HG02678 (cell line): ENCODE data around the gene HCAR3.
A peak's percentile ranks its signal among the peaks of the same experiment; 100 is the strongest.
"Not testable (repeated sequence)": the region's sequence is repeated elsewhere in the genome, so short reads cannot be mapped to it uniquely, and the experiment has no call there.

Source experiments
- ATAC-seq: cut with Tn5 transposase; IDR thresholded peaks from one replicate; pipeline ENCODE4 v1.9.1; 2021; ENCODE audit warnings: mild to moderate bottlenecking, moderate library complexity; ENCODE audit not compliant: unreplicated experiment

The HCAR3 gene

DNA sequence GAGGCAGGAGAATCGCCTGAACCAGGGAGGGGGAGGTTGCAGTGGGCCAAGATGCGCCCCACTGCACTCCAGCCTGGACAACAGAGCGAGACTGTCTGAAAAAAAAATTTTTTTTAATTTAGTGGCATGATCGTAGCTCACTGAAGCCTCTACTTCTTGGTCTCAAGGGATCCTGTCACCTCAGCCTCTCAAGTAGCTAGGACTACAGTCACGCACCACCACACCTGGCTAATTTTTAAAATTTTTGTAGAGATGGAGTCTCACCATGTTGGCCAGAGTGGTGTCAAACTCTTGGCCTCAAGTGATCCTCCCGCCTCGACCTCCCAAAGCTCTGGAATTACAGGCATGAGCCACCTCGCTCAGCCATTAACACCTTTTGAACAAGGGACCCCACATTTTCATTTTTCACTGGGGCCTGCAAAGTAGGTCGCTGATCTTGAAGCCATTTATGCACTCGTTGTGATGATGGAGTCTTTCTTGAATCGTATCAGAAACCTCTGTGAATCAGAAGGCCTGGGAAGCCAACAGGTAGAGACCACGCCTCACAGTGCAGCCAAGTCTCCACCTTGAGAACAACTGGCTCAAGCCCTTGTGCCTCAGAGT, 8.1 kb upstream of the HCAR3 start:
- ATAC-seq: peak; percentile 42

DNA sequence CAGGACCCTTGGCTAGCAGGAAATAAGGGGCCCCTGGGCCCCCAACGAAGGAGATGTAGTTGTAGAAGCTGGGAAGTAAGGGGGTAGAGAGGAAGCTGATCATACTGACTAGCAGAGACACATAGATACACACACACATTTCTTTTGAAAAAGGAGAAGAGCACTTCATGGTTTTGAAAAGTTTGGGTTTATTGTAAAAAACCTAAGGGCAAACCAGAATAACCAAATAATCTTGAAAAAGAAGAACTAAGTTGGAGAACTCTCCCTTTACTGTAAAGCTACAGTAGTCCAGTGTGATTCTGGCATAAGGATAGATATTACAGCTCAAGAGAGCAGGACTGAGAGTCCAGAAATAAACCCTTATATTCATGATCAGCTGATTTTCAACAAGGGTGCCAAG, 5.8 kb upstream of the HCAR3 start:
- ATAC-seq: no peak

DNA sequence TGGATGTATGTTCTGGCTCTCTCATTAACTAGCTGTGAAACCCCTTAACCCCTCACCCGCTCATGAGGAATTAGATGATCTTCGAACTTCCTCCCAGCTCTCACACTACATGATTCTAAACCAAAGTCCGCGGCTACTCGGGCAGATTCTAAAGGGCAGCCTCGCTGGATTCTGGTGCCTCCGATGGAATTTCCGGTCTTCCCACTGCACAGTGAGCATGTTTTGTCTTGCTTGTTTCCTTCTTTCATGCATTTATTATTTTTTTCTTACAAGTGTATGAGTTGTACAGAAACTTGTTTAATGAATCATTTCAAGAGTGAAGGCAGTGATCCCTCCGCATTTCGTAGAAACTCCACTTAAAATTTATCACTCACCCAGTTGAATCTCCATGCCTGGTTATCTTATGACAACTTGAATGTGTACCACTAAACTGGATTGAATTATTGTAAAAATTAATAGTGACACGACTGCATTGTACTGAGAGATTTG, 4.5 kb upstream of the HCAR3 start:
- ATAC-seq: no peak

DNA sequence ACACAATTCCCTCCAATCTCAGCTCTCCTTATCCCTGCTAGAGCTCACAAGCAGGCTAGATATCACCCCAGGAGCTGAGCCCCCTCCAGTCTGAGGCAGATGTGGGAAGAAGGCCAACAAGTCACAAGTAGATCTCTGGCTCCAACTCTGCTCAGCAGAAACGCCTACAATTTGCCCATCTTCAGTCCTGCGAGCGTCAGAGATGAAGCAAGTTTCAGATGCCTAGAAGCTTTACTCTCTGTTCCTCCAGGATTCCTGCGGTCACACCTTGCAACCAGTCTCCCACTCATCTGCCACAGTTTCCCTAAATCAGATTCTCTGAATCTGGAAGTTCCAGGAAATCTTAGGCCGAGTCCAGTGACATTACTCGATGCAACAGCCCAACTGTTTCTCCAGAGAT, 1.4 kb downstream of the HCAR3 start:
- not testable (repeated sequence) for ATAC-seq

DNA sequence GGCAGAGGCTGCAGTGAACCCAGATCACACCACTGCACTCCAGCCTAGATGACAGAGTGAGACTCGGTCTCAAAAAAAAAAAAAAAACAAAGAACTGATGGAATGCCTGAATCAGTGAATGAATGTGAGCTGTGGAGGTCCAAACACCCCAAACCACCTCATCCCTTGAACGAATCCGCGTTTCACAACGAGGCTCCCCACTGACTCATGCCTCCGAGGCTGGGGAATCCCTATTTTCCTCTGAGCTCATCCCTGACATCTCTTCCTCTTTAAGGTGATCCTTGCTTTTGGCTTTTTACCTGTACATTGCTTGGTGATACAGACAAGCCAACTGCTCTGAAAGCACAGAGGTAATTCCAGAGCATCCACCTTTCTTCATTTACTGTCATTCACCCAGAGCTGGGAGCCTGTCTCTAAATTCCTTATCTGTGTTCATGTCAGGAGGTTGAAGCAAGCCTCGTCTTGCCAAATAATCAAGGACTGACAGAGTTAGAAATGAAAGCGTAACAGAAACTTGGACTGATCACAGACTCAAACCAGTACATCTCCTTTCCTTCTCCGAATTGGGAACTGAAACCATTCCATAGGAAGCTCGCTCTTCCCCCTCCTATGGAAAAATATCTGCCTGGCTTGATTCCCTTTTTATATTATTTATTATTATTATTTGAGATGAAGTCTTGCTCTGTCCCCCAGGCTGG, 3.0 kb downstream of the HCAR3 start:
- ATAC-seq: not testable (repeated sequence)

DNA sequence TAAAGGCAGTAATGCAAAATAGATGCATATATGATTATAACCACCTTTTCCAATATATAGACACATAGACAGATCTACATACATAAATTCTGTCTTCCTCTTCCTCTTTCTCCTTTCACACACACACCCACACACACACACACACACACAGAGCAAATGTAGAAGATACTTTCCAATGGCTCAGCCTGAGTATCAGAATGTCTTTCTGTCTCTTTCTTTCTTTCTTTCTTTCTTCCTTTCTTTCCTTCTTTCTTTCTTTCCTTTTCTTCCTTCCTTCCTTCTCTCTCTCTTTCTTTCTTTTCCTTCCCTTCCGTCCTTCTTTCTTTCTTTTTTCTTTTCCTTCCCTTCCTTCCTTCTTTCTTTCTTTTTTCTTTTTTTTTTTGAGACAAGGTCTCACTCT, 5.3 kb downstream of the HCAR3 start:
- ATAC-seq: not testable (repeated sequence)

DNA sequence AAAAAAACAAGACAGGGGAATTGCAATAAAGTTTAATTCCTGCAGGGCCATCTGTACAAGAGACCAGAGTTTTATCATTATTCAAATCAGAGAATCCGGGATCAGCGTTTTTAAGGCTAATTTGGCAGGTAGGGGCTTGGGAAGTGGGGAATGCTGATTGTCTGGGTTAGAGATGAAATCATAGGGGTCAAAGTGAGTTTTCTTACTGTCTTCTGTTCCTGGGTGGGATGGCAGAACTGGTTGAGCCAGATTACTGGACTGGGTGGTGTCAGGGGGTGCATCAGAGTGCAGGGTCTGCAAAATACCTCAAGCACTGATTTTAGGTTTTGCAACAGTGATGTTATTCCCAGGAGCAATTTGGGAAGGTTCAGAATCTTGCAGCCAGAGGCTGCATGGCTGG, 6.3 kb downstream of the HCAR3 start:
- not testable (repeated sequence) for ATAC-seq

DNA sequence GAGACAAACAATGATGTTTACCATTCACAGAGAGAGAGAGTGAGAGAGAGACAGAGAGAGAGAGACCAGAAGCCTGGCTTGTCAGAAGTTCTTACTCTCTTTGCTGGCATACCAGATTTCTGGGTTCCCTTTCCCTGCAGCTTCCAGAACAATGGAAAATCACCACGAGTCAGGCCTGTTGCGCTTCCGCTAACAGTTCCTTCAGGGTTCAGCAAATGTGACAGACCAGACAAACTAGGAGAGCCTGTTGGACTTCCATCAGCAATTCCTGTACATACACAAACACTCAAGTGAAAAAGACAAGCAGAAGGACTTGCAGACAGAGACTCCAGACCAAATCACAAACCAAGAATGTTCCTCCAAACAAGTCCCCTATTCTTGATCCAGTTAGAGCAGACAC, 7.3 kb downstream of the HCAR3 start:
- not testable (repeated sequence) for ATAC-seq

DNA sequence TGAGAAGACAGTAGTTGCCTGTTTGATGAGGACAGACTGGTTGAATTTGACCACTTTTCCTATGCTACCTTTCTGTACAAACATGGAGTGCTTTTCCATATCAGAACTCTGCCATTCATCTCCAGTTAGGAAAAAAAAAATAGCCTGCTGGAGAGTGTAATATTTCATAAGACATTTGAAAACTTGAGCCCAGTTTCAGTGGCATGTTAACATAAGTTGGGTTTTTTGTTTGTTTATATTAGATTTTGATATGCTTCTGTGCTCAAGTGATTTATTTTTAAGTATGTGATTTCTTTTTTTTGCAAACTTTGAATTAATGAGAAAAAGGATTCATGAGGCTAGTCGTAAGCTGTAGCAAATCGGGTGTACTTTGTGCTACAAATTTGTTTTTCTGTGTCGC, 12.8 kb downstream of the HCAR3 start:
- not testable (repeated sequence) for ATAC-seq

DNA sequence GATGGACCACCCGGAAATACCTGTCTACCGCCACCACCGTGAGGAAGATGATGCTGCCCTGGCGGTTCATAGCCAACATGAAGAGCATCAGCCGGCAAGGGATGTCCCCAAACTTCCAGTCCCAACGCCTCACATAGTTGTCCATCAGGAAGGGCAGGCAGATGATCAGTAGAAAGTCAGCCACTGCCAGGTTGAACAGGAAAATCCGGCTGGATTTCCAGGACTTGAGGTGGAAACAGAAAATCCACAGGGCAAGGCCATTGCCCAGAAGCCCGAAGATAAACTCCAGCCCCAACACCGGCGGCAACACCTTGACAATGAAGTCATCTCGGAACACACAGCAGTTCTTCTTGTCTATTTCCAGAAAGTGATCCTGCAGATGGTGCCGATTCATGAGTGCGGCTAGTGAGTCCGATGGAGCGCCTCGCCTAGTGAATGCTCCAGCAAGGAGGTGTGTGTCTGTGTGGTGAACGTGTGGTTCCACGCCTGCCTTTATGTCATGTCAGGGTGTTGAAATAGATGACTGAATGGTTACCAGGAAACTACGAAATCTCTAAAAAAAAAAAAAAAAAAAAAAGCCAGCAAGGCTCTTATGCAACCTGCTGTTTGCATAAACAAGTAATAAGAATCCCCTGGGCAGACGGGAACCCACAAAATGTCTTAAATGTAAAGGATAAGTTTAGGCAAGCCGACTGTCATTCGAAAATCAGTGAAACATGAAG, 13.6 kb downstream of the HCAR3 start, which contains the start of gene HCAR2:
HCAR2 (minus strand) TSS at position 468 of the 722 bp plus-strand sequence; CDS start at position 394, 74 bp downstream.
- not testable (repeated sequence) for ATAC-seq

DNA sequence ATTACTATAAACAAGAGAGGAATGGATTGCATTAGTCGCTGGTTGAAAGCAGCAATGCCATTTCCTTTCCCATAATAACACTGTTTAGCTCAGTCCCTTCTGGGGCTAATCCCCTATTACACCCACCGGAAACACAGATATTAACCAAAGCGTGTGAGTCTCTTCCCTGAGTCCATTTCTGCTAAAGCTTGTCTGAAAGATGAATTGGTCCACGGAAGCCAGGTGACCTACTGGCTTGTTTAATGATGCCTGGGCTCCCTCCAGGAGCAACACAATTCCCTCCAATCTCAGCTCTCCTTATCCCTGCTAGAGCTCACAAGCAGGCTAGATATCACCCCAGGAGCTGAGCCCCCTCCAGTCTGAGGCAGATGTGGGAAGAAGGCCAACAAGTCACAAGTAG, 15.1 kb downstream of the HCAR3 start:
- ATAC-seq: not testable (repeated sequence)

DNA sequence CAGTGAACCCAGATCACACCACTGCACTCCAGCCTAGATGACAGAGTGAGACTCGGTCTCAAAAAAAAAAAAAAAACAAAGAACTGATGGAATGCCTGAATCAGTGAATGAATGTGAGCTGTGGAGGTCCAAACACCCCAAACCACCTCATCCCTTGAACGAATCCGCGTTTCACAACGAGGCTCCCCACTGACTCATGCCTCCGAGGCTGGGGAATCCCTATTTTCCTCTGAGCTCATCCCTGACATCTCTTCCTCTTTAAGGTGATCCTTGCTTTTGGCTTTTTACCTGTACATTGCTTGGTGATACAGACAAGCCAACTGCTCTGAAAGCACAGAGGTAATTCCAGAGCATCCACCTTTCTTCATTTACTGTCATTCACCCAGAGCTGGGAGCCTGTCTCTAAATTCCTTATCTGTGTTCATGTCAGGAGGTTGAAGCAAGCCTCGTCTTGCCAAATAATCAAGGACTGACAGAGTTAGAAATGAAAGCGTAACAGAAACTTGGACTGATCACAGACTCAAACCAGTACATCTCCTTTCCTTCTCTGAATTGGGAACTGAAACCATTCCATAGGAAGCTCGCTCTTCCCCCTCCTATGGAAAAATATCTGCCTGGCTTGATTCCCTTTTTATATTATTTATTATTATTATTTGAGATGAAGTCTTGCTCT, 16.4 kb downstream of the HCAR3 start:
- ATAC-seq: not testable (repeated sequence)

DNA sequence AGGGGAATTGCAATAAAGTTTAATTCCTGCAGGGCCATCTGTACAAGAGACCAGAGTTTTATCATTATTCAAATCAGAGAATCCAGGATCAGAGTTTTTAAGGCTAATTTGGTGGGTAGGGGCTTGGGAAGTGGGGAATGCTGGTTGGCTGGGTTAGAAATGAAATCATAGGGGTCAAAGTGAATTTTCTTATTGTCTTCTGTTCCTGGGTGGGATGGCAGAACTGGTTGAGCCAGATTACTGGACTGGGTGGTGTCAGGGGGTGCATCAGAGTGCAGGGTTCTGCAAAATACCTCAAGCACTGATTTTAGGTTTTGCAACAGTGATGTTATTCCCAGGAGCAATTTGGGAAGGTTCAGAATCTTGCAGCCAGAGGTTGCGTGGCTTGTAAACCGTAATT, 19.7 kb downstream of the HCAR3 start:
- ATAC-seq: not testable (repeated sequence)

DNA sequence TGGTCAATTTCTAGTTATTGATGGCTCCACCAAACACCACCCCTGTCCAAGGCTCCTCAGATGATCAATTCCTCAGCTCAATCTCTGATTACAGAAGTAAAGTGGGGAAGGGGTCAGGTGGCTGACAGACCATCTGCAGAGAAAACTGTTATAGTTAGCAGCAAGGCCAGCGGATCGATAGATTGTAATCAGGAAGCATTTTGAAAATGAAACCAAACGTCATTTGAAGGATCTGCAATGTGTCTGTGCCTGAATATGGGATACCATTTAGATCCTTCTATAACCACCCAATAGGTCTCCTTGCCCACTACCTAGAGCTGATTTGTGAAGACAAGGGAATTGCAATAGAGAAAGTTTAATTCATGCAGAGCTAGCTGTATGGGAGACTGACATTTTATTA, 25.0 kb downstream of the HCAR3 start:
- no peak for ATAC-seq

DNA sequence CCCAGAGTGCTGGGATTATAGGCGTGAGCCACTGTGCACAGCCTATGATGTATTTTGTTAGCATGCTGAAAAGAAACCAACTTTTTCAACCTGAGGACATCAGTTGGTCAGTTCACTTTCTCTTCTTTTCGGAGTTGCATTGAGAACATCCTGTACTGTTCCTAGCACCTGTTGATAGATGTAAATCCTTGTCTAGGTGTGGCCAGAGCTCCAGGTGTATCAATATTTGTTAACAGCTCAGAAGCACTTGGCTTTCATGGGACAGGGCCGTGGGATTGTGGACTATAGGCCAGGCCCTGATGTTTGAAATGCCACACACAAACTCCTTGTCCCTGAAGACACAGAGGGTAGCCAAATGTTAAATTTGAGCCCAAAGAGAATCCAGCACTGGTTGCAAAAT, 28.3 kb downstream of the HCAR3 start:
- no peak for ATAC-seq

DNA sequence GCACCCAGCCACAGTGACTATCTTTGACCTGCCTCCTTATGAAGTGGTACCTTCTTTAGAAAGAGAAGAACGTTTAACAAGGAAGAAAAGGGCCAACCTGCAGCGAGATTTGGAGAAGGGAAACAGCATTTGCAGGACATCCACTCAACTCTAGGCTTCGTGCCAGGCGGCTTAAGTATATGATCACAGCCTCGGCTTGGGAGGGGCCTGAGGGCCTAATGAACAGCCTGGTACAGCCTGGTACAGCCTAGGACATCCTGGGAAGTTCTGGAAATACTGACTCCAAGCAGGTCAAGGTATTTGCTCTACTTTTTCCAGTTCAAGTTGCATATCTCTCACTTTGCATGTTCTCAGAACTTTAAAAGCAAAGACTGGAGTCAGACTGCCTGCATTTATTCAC, 29.5 kb downstream of the HCAR3 start:
- no peak for ATAC-seq

DNA sequence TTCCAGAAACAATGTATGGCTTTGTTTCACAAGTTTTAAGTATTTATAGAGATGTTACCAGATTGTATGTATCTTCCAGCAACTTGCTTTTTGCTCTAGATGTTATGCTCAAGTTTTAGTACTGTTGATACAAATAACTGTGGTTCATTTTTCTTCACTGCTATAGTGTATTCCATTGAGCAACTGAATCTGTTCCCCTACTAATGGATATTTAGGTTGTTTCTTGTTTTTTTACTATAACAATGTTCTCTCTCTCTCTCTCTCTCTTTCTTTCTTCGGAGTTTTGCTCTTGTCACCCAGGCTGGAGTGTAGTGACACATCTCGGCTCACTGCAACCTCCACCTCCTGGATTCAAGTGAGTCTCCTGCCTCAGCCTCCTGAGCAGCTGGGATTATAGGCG, 30.1 kb downstream of the HCAR3 start:
- no peak for ATAC-seq

DNA sequence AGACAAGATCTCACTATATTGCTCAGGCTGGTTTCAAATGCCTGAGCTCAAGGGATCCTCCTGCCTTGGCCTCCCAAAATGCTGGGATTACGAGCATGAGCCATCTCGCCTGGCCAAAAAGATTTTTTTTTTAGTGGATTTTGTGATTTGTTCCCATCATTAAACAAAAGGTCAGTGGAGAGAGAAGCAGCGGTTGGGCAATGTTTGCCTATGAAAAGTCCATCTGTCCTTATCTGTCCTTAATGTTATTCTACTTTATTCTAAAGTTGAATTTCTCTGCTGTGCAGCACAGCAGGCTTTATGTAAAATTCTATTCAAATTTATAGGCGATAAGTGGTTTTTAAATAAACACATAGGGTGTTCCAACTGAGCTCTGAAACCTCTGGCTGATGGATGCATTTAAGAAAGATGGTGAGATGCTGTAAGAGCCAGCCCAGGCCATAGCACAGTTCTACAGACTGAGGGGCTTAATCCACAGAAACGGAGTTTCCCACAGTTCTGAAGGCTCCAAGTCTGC, 32.3 kb downstream of the HCAR3 start:
- ATAC-seq: no peak

DNA sequence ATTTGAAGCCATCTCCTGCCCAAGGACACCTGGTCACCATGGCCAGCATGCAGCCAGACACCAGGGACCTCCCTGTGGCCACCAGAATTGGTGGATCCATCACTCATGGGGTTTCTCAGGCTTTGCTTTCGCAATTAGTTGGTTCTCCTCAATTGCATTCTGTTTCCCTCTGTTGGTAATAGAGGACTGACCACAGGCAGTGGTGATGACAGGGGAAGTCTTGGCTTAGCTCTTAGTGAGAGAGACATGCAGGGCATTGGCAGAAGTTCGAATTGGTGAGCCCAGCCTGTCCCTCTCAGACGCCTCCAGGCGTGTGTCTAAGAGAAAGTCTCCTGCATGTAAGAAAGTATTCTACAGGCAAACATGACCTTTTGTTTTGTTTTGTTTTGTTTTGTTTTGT, 34.8 kb downstream of the HCAR3 start:
- ATAC-seq: no peak

DNA sequence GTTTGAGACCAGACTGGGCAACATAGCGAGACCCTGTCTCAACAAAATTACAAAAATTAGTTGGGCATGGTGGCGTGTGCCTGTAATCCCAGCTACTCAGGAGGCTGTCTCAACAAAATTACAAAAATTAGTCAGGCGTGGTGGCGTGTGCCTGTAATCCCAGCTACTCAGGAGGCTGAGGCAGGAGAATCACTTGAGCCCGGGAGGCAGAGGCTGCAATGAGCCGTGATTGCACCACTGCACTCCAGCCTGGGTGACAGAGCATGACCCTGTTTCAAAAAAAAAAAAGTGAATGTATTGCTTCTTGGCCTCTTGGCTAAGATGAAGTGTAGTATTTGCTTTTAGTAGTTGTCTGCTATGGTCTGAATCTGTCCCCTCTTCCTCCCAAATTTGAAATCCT, 35.6 kb downstream of the HCAR3 start:
- ATAC-seq: not testable (repeated sequence)

DNA sequence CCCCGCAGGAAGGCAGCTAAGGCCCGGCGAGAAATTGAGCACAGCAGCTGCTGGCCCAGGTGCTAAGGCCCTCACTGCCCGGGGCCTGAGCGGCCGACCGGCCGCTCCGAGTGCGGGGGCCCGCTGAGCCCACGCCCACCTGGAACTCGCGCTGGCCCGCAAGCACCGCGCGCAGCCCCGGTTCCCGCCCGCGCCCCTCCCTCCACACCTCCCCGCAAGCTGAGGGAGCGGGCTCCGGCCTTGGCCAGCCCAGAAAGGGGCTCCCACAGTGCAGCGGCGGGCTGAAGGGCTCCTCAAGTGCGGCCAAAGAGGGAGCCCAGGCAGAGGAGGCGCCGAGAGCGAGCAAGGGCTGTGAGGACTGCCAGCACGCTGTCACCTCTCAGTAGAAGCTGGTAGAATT, 39.8 kb downstream of the HCAR3 start:
- not testable (repeated sequence) for ATAC-seq
